ENCODE results near the gene OR8K5. TPM values are rescaled to one million over a fixed set of nuclear protein-coding genes. Genes with fewer than 3 reads are reported as not detected.

The OR8K5 gene
- total and polyA plus RNA-seq, 2 experiments from 2014 or later = not detected

- Histone ChIP-seq H3K4me3 (no peak overlapping the region), H3K27me3 (ENCODE audit: insufficient read depth) (no peaks in the 10 kb centered on the region), H4K20me1 (replicated peaks; ENCODE audit: insufficient read depth) (no peaks in the 10 kb centered on the region), H3K27ac (ENCODE audit: low read depth) (no peak overlapping the region), H3F3A (replicated peaks; ENCODE audit: low read depth) (no peaks in the 10 kb centered on the region), H3K36me3 (ENCODE audit: insufficient read depth) (no peaks in the 10 kb centered on the region), H3K4me1 (ENCODE audit: insufficient read depth) (no peaks in the 10 kb centered on the region), H3K79me2 (replicated peaks; ENCODE audit: insufficient read depth) (no peaks in the 10 kb centered on the region), H3K9me2 (ENCODE audit: insufficient read depth) (peaks cover 9% of the 10 kb centered on the region), H2AFZ (no peak overlapping the region), H3K4me2 (no peak overlapping the region)
- Mint-ChIP-seq H3K36me3 (ENCODE audit: low read depth) (no peaks in the 10 kb centered on the region), H3K9me3 (no peaks in the 10 kb centered on the region; the same call in 1 of the 3 replicates), H3K4me1 (no peaks in the 10 kb centered on the region), H3K27me3 (ENCODE audit: insufficient read depth, low read depth, poor library complexity) (no peaks in the 10 kb centered on the region), H3K4me3 (no peak overlapping the region), H3K27ac (no peak overlapping the region; the same call in 1 of the 2 replicates)
- DNase-seq (ENCODE audit: low spot score) = no peak
- TF ChIP-seq EZH2phosphoT487 (IDR thresholded peaks at IDR 0.05; ENCODE audit: unreplicated experiment) = no peak
- no peak for TF ChIP-seq JUNB (IDR thresholded peaks at IDR 0.05; ENCODE audit: unreplicated experiment)
- TF ChIP-seq ETS1 (IDR thresholded peaks at IDR 0.05) = no peak
- TF ChIP-seq CREB1 (CRISPR knock-in tag; IDR thresholded peaks at IDR 0.05; ENCODE audit: low read depth) = no peak
- no peak for TF ChIP-seq ZNF331 (CRISPR knock-in tag; IDR thresholded peaks at IDR 0.05; ENCODE audit: low read depth)
- no peak for TF ChIP-seq POLR2AphosphoS5 (IDR thresholded peaks at IDR 0.05; ENCODE audit: low read depth)
- TF ChIP-seq NANOG (IDR thresholded peaks at IDR 0.05; ENCODE audit: borderline replicate concordance) = no peak
- no peak for TF ChIP-seq REST (IDR thresholded peaks at IDR 0.05; ENCODE audit: unreplicated experiment)
- TF ChIP-seq ZNF462 (CRISPR knock-in tag; IDR thresholded peaks at IDR 0.05) = no peak
- TF ChIP-seq EZH2 (IDR thresholded peaks at IDR 0.05; ENCODE audit: low read depth, unreplicated experiment) = no peak
- TF ChIP-seq CTCF (conservative IDR thresholded peaks at IDR 0.05; ENCODE audit: low read depth in 2 of 2) = no peak
- no peak for TF ChIP-seq ZNF114 (CRISPR knock-in tag; IDR thresholded peaks at IDR 0.05)
- no peak for TF ChIP-seq STAT1 (IDR thresholded peaks at IDR 0.05; ENCODE audit: unreplicated experiment)
- ATAC-seq = no peak
Measured at GRCh38 chr11:56207790-56208189, 47.7 kb upstream of the OR8K5 start.

Data from GM23338 (cell line).